ENCODE results near the gene PSMC3IP.

PSMC3IP gene

GRCh38 chr17:42537156-42537805, 40.2 kb downstream of the PSMC3IP start:
- DNase-seq, result no peak

DNA sequence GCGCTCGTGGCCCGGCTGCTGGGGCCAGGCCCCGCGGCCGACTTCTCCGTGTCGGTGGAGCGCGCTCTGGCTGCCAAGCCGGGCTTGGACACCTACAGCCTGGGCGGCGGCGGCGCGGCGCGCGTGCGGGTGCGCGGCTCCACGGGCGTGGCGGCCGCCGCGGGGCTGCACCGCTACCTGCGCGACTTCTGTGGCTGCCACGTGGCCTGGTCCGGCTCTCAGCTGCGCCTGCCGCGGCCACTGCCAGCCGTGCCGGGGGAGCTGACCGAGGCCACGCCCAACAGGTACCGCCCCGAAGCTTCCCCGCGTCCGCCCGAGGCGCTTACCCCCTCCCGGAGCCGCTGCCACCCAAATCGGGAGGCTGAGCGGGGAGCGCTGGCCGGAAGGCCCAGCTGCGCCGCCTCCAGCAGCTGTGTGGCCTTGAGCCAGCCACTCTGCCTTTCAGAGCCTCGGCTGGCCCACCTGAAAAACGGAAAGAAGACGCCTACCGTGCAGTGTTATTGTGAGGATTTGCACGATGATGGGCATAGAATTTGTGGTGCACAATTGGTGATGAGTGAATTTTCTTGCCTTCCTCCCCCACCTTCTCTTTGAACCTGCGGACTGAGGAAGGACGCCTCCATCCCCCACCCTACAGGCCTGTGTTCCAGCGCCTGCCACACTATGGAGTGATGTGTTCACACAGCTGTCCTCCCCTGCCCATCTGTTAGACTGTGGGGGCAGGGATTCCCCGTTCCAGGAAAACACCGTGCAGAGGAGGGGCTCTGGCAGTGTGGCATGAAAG, 41.0 kb downstream of the PSMC3IP start:
- peak; percentile 72 for DNase-seq

DNA sequence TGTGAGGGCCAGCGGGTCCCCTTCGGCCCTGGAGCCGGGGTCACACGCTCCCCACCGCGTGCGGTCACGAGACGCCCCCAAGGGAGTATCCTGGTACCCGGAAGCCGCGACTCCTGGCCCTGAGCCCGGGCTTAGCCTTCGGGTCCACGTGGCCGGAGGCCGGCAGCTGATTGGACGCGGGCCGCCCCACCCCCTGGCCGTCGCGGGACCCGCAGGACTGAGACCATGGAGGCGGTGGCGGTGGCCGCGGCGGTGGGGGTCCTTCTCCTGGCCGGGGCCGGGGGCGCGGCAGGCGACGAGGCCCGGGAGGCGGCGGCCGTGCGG, 41.5 kb downstream of the PSMC3IP start, which contains the start of gene NAGLU:
NAGLU (plus strand) TSS at position 194 of the 324 bp plus-strand sequence; CDS start at position 226, 32 bp downstream.
- peak; percentile 80 for DNase-seq

GRCh38 chr17:42535155-42536047, 42.1 kb downstream of the PSMC3IP start:
- no peak for DNase-seq

GRCh38 chr17:42531455-42532354, 45.8 kb downstream of the PSMC3IP start:
- DNase-seq, result peak; percentile 58

- DNase-seq, result no peak
These were observed 46.5 kb downstream of the PSMC3IP start for GRCh38 chr17:42530952-42531454.

DNA sequence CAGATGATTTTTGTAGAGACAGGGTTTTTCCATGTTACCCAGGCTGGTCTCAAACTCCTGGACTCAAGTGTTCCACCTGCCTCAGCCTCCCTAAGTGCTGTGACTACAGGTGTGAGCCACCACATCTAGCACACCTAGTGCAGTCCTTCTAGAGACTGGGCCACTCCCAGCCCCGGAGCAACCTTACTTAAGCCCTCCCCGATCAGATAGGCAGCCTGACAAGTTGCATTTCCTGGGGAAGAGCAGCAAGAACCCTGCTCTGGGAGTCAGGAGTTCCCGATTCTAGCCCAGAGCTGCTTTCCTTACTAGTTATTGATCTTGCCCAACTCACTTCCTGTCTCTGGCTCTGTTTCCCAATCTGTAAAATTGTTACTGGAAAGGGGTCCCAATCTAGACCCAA, 48.5 kb downstream of the PSMC3IP start:
- no peak for DNase-seq

DNA sequence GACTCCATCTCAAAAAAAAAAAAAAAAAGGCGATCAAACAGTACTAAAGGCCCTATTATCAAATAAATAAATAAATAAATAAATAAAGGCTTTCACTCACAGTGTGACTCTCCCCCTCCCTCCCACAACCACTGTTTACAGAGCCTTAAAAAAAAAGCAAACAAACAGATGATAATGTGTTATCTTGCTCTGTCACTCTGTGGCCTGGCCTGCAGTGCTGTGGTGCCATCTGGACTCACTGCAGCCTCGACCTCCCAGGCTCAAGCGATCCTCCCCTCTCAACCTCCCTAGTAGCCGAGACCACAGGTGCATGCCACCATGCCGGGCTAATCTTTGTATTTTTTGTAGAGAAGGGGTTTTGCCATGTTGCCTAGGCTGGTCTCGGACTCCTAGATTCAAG, 49.6 kb downstream of the PSMC3IP start:
- no peak for DNase-seq

GRCh38 chr17:42526031-42526444, 51.5 kb downstream of the PSMC3IP start:
- DNase-seq, result no peak

DNA sequence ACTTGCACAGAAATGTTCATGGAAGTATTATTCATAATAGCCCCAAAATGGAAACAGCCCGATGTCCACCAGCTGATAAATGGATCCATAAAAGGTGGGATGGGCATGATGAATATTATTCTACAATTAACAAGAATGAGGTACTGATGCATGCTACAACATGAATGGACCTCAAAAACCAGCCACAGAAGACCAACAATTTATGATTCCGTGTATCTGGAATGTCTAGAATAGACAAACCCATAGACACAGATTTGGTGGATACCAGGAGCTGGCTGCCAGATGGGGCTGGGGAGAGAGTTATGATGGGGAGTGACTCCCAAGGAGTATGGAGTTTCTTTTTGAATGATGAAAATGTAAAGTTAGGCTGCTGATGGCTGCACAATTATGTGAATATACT, 52.3 kb downstream of the PSMC3IP start:
- no peak for DNase-seq

DNA sequence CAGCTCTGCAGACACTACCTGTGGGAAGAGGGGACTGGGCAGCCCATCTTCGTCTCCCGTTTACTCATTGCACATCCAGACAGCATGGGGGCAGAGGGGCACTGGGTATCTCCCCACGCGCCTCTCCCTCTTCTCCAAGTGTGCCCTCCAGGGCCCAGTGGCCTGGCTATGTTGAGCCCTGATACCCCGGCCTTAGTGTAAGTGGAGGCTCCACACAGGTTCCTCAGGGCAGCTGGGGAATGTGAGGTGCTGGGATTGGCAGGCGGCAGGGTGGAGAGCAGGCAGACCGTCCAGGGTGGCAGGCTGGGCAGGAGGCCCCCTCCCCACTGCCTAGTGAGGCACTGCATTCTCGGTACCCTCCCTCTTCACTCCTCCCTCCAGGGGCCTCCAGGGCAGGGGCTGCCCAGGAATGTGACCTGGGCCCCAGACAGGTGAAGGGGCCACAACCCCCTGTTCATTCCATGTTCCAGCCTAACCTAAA, 54.7 kb downstream of the PSMC3IP start:
- DNase-seq, result no peak

Data from CD4-positive, alpha-beta T cell treated with Interleukin-21 for 1 hour (primary cell).